ENCODE measurements around the gene QPRT. TPM values are rescaled to one million over a fixed set of nuclear protein-coding genes. Genes with fewer than 3 reads are reported as not detected.

Gene QPRT
- total and polyA plus RNA-seq, 2 of the 13 experiments (the other 11 are each of a cell fraction or from before 2014, with no cell fraction given) = 130 to 218 TPM

- TF ChIP-seq ZNF687 (CRISPR knock-in tag; IDR thresholded peaks at IDR 0.05) (no peak), SCMH1 (CRISPR knock-in tag; IDR thresholded peaks at IDR 0.05; ENCODE audit: borderline replicate concordance) (no peak), ZNF354B (CRISPR knock-in tag; IDR thresholded peaks at IDR 0.05) (no peak), XBP1 (CRISPR knock-in tag; IDR thresholded peaks at IDR 0.05) (no peak), ZNF331 (CRISPR knock-in tag; IDR thresholded peaks at IDR 0.05) (0 out of 2 replicates have a peak, but pooled peaks have one; percentile 14), ZNF530 (CRISPR knock-in tag; IDR thresholded peaks at IDR 0.05; ENCODE audit: low read depth) (no peak), RCOR2 (CRISPR knock-in tag; IDR thresholded peaks at IDR 0.05) (no peak), PITX1 (CRISPR knock-in tag; IDR thresholded peaks at IDR 0.05) (no peak), NCOA5 (CRISPR knock-in tag; IDR thresholded peaks at IDR 0.05) (no peak), SAP130 (CRISPR knock-in tag; IDR thresholded peaks at IDR 0.05; ENCODE audit: low read depth) (peak; percentile 57), ZNF251 (CRISPR knock-in tag; IDR thresholded peaks at IDR 0.05) (no peak), AHR (CRISPR knock-in tag; IDR thresholded peaks at IDR 0.05) (no peak), SKIL (CRISPR knock-in tag; IDR thresholded peaks at IDR 0.05; ENCODE audit: borderline replicate concordance) (no peak), ZNF362 (CRISPR knock-in tag; IDR thresholded peaks at IDR 0.05; ENCODE audit: borderline replicate concordance) (peak; percentile 62; the same call in 1 of the 2 replicates), ZKSCAN1 (IDR thresholded peaks at IDR 0.05; ENCODE audit: low read length) (no peak), ZNF280B (CRISPR knock-in tag; IDR thresholded peaks at IDR 0.05; ENCODE audit: borderline replicate concordance) (no peak), NR2F6 (IDR thresholded peaks at IDR 0.05) (no peak), NR2F6 (CRISPR knock-in tag; IDR thresholded peaks at IDR 0.05) (0 out of 2 replicates have a peak, but pooled peaks have one; percentile 26), ZBTB4 (CRISPR knock-in tag; IDR thresholded peaks at IDR 0.05; ENCODE audit: borderline replicate concordance) (0 out of 2 replicates have a peak, but pooled peaks have one; percentile 35)
Observed at GRCh38 chr16:29645694-29646187, 33.2 kb upstream of the QPRT start (continued).
